HUES64 (cell line): ENCODE results near the gene MBP. TPM values are rescaled to one million over a fixed set of nuclear protein-coding genes. Genes with fewer than 3 reads are reported as not detected.

Experiments
- H3K27ac ChIP-seq: 2 replicates; pipeline ENCODE4 v1.7.0; 2013; ENCODE audit warnings: low read depth, low read length, inconsistent platforms
- H3K27me3 ChIP-seq: 2 replicates; pipeline ENCODE4 v1.6.1; 2013; ENCODE audit warnings: mild to moderate bottlenecking, low read length; ENCODE audit not compliant: insufficient read depth
- H3K36me3 ChIP-seq: 2 replicates; pipeline ENCODE4 v1.6.1; 2013; ENCODE audit warnings: mild to moderate bottlenecking, low read length; ENCODE audit not compliant: insufficient read depth
- H3K4me1 ChIP-seq: 2 replicates; pipeline ENCODE4 v1.6.1; 2013; ENCODE audit warnings: mild to moderate bottlenecking, low read length, moderate library complexity; ENCODE audit not compliant: insufficient read depth
- H3K4me3 ChIP-seq: 2 replicates; pipeline ENCODE4 v1.5.1; 2013; ENCODE audit warnings: mild to moderate bottlenecking, low read length, moderate library complexity
- H3K9ac ChIP-seq: 2 replicates; pipeline ENCODE4 v1.6.1; 2013; ENCODE audit warnings: mild to moderate bottlenecking, low read depth, low read length
- H3K9me3 ChIP-seq: 2 replicates; pipeline ENCODE4 v1.6.1; 2013; ENCODE audit warnings: low read depth, low read length; ENCODE audit not compliant: insufficient read depth
- WGBS: fragments of 150-250, 120-280 bp; methylation state at CpG from one replicate; pipeline ENCODE4 v1.1.7; 2013; ENCODE audit warnings: missing lambda C conversion rate; 5-methylcytosine and 5-hydroxymethylcytosine counted together
- polyA plus RNA-seq, 2 experiments: library from polyadenylated mRNA; stranded (reverse); fragments of 50-300 nt; gene quantifications; one replicate each; pipeline ENCODE4 v1.2.3, GENCODE V29; 2013

Gene MBP
- polyA plus RNA-seq (2013, experiment 1 of 2), result 4.3 TPM
- polyA plus RNA-seq (2013, experiment 2 of 2), result 6.5 TPM

- Histone ChIP-seq H3K9me3 (no peaks in the 10 kb centered on the region), H3K27me3 (peaks cover 56% of the 10 kb centered on the region), H3K4me1 (no peaks in the 10 kb centered on the region), H3K9ac (peak within 1 kb of the TSS; percentile 69; the same call in 1 of the 2 replicates), H3K27ac (no peak within 1 kb of the TSS), H3K4me3 (peak within 1 kb of the TSS; percentile 66), H3K36me3 (no peaks in the 10 kb centered on the region)
- WGBS, result under 1% methylated on average over 88 of the region's 88 CpGs
Observed at GRCh38 chr18:77132369-77133050, at the start of gene MBP. Gene MBP, minus strand, starts transcription at chr18:77132783. Its CDS starts 27,522 bp downstream, at chr18:77105261.

- WGBS, result 90% methylated on average over 10 of the region's 12 CpGs
- H3K9me3 ChIP-seq, result 0 out of 2 replicates have a peak, but pooled peaks cover 3% of the 10 kb centered on the region
- H3K4me1 ChIP-seq, result no peaks in the 10 kb centered on the region
- H3K9ac ChIP-seq, result no peak overlapping the region
- no peaks in the 10 kb centered on the region for H3K27me3 ChIP-seq
- no peak overlapping the region for H3K27ac ChIP-seq
- no peaks in the 10 kb centered on the region for H3K36me3 ChIP-seq
- no peak overlapping the region for H3K4me3 ChIP-seq
Observed at GRCh38 chr18:77181950-77182707, 49.5 kb upstream of the MBP start.

- Histone ChIP-seq H3K27ac (no peak overlapping the region), H3K36me3 (no peaks in the 10 kb centered on the region), H3K9me3 (no peaks in the 10 kb centered on the region), H3K9ac (no peak overlapping the region), H3K27me3 (no peaks in the 10 kb centered on the region), H3K4me1 (no peaks in the 10 kb centered on the region), H3K4me3 (no peak overlapping the region)
- 95% methylated on average over 7 of the region's 7 CpGs for WGBS
Observed at GRCh38 chr18:77178559-77178958, 46.0 kb upstream of the MBP start.

GRCh38 chr18:77177009-77177408 is 44.4 kb upstream of the MBP start:
- no peaks in the 10 kb centered on the region for H3K4me1 ChIP-seq
- no peak overlapping the region for H3K4me3 ChIP-seq
- no peaks in the 10 kb centered on the region for H3K36me3 ChIP-seq
- no peaks in the 10 kb centered on the region for H3K27me3 ChIP-seq
- 89% methylated on average over 1 of the region's 1 CpG for WGBS
- H3K9ac ChIP-seq, result no peak overlapping the region
- H3K27ac ChIP-seq, result no peak overlapping the region
- H3K9me3 ChIP-seq, result no peaks in the 10 kb centered on the region

GRCh38 chr18:77173275-77174030 is 40.9 kb upstream of the MBP start:
- H3K27ac ChIP-seq, result no peak overlapping the region
- H3K36me3 ChIP-seq, result no peaks in the 10 kb centered on the region
- WGBS, result 72% methylated on average over 12 of the region's 12 CpGs
- no peaks in the 10 kb centered on the region for H3K4me1 ChIP-seq
- no peaks in the 10 kb centered on the region for H3K9me3 ChIP-seq
- H3K27me3 ChIP-seq, result no peaks in the 10 kb centered on the region
- no peak overlapping the region for H3K4me3 ChIP-seq
- H3K9ac ChIP-seq, result no peak overlapping the region

- WGBS, result 70% methylated on average over 8 of the region's 8 CpGs
- H3K4me3 ChIP-seq, result no peak overlapping the region
- no peaks in the 10 kb centered on the region for H3K27me3 ChIP-seq
- no peak overlapping the region for H3K27ac ChIP-seq
- no peak overlapping the region for H3K9ac ChIP-seq
- H3K4me1 ChIP-seq, result peaks cover 11% of the 10 kb centered on the region; the same call in 1 of the 2 replicates
- no peaks in the 10 kb centered on the region for H3K36me3 ChIP-seq
- no peaks in the 10 kb centered on the region for H3K9me3 ChIP-seq
Observed at GRCh38 chr18:77170890-77171410, 38.4 kb upstream of the MBP start.

GRCh38 chr18:77168811-77169311 is 36.3 kb upstream of the MBP start:
- H3K4me3 ChIP-seq, result no peak overlapping the region
- H3K27ac ChIP-seq, result no peak overlapping the region
- no peaks in the 10 kb centered on the region for H3K36me3 ChIP-seq
- 0 out of 2 replicates have a peak, but pooled peaks cover 4% of the 10 kb centered on the region for H3K27me3 ChIP-seq
- H3K9me3 ChIP-seq, result no peaks in the 10 kb centered on the region
- peaks cover 13% of the 10 kb centered on the region; the same call in 1 of the 2 replicates for H3K4me1 ChIP-seq
- WGBS, result 88% methylated on average over 15 of the region's 15 CpGs
- no peak overlapping the region for H3K9ac ChIP-seq

- no peak overlapping the region for H3K9ac ChIP-seq
- H3K9me3 ChIP-seq, result no peaks in the 10 kb centered on the region
Observed at GRCh38 chr18:77167251-77167650, 34.7 kb upstream of the MBP start.

GRCh38 chr18:77166523-77166922 is 33.9 kb upstream of the MBP start:
- WGBS, result 91% methylated on average over 11 of the region's 11 CpGs

More at GRCh38 chr18:77167251-77167650, 34.7 kb upstream of the MBP start:
- 73% methylated on average over 5 of the region's 5 CpGs for WGBS
- Histone ChIP-seq H3K36me3 (no peaks in the 10 kb centered on the region), H3K4me3 (no peak overlapping the region), H3K27me3 (0 out of 2 replicates have a peak, but pooled peaks cover 4% of the 10 kb centered on the region), H3K4me1 (peaks cover 13% of the 10 kb centered on the region), H3K27ac (no peak overlapping the region)

GRCh38 chr18:77165503-77166188 is 33.1 kb upstream of the MBP start:
- Histone ChIP-seq H3K9ac (no peak overlapping the region), H3K27me3 (0 out of 2 replicates have a peak, but pooled peaks cover 4% of the 10 kb centered on the region), H3K36me3 (no peaks in the 10 kb centered on the region), H3K27ac (no peak overlapping the region), H3K4me3 (no peak overlapping the region), H3K9me3 (no peaks in the 10 kb centered on the region), H3K4me1 (peaks cover 28% of the 10 kb centered on the region)
- 86% methylated on average over 19 of the region's 19 CpGs for WGBS

More at GRCh38 chr18:77166523-77166922, 33.9 kb upstream of the MBP start:
- H3K36me3 ChIP-seq, result no peaks in the 10 kb centered on the region
- H3K9ac ChIP-seq, result no peak overlapping the region
- 0 out of 2 replicates have a peak, but pooled peaks cover 4% of the 10 kb centered on the region for H3K27me3 ChIP-seq
- no peak overlapping the region for H3K4me3 ChIP-seq
- H3K27ac ChIP-seq, result no peak overlapping the region
- no peaks in the 10 kb centered on the region for H3K9me3 ChIP-seq
- H3K4me1 ChIP-seq, result peaks cover 20% of the 10 kb centered on the region
